H1 (cell line): ENCODE results near the gene CLCN3. TPM values are rescaled to one million over a fixed set of nuclear protein-coding genes. Genes with fewer than 3 reads are reported as not detected.
A peak's percentile ranks its signal among the peaks of the same experiment; 100 is the strongest.

Source experiments
- CTCF ChIA-PET: fragments of 300-600 bp; sonication (Branson Sonifier 250); formaldehyde crosslinking; loops from one replicate; lab custom pipeline; 2021; ENCODE audit not compliant: partially characterized antibody; lab: Charles Lee
- POLR2A ChIA-PET: fragments of 300-600 bp; sonication (Branson Sonifier 250); formaldehyde crosslinking; loops from one replicate; lab custom pipeline; 2021; ENCODE audit warnings: inconsistent platforms; ENCODE audit not compliant: partially characterized antibody; lab: Charles Lee
- DNase-seq, 2 experiments: peaks; one replicate each; pipeline versions ENCODE4 v3.0.0 to v3.0.0-alpha.2; 2010 to 2022; ENCODE audit warnings: low spot score in 2 of 2, low read depth in 1 of 2, mixed read lengths in 1 of 2
- FAIRE-seq: peaks from 2 replicates; lab custom pipeline; 2011; peaks lifted over from hg19 to GRCh38; lab: Jason Lieb, UNC
- H2AFZ ChIP-seq: 2 replicates; pipeline ENCODE4 v1.8.1; 2012; ENCODE audit warnings: low read length, inconsistent platforms
- H2AK5ac ChIP-seq: 2 replicates; pipeline ENCODE4 v1.6.1; 2013; ENCODE audit warnings: low read depth, low read length
- H2BK120ac ChIP-seq: replicated peaks from 2 replicates; pipeline ENCODE3; 2013; ENCODE audit warnings: low read depth, low read length, inconsistent platforms
- H2BK12ac ChIP-seq: 2 replicates; pipeline ENCODE4 v1.6.1; 2013; ENCODE audit warnings: low read depth, low read length
- H2BK15ac ChIP-seq: 2 replicates; pipeline ENCODE4 v1.6.1; 2013; ENCODE audit warnings: low read length
- H2BK20ac ChIP-seq: 2 replicates; pipeline ENCODE4 v1.6.1; 2013; ENCODE audit warnings: low read length
- H2BK5ac ChIP-seq: 2 replicates; pipeline ENCODE4 v1.6.1; 2013; ENCODE audit warnings: low read depth, low read length
- H3K14ac ChIP-seq: 2 replicates; pipeline ENCODE4 v1.6.1; 2013; ENCODE audit warnings: inconsistent platforms; ENCODE audit not compliant: insufficient read length
- H3K18ac ChIP-seq: 2 replicates; pipeline ENCODE4 v1.6.1; 2013; ENCODE audit warnings: low read length; ENCODE audit errors: extremely low read depth
- H3K23ac ChIP-seq: 2 replicates; pipeline ENCODE4 v1.6.1; 2013; ENCODE audit warnings: inconsistent platforms; ENCODE audit not compliant: insufficient read length
- H3K23me2 ChIP-seq: 2 replicates; pipeline ENCODE4 v1.6.1; 2013; ENCODE audit warnings: low read depth, low read length
- H3K27ac ChIP-seq: 2 replicates; pipeline ENCODE4 v1.6.1; 2011; ENCODE audit warnings: low read depth, low read length, inconsistent platforms
- H3K27me3 ChIP-seq, 4 experiments: replicated peaks in 1 of 4; 1 replicate in 1 of 4; 2 replicates in 3 of 4; pipeline versions ENCODE4 v1.6.1 to v1.8.1; 2011 to 2013; ENCODE audit warnings: low read length in 3 of 4, mild to moderate bottlenecking in 3 of 4, inconsistent platforms in 2 of 4, mixed read lengths in 2 of 4, moderate library complexity in 1 of 4; ENCODE audit not compliant: control insufficient read depth in 3 of 4, insufficient read depth in 3 of 4; ENCODE audit errors: extremely low read depth in 1 of 4
- H3K36me3 ChIP-seq, 4 experiments: 2 replicates each; pipeline versions ENCODE4 v1.6.1 to v1.8.1; 2011 to 2013; ENCODE audit warnings: mild to moderate bottlenecking in 4 of 4, low read length in 3 of 4, moderate library complexity in 2 of 4, control low read depth in 1 of 4, inconsistent platforms in 1 of 4; ENCODE audit not compliant: insufficient read depth in 4 of 4, control insufficient read depth in 2 of 4
- H3K4ac ChIP-seq: replicated peaks from 2 replicates; pipeline ENCODE3; 2013; ENCODE audit warnings: low read length, low read depth, mixed read lengths, inconsistent platforms; ENCODE audit not compliant: insufficient read length
- H3K4me1 ChIP-seq, 4 experiments: replicated peaks in 1 of 4; 1 replicate in 1 of 4; 2 replicates in 3 of 4; pipeline versions ENCODE4 v1.6.1 to v1.8.1; 2011 to 2013; ENCODE audit warnings: low read length in 3 of 4, inconsistent platforms in 2 of 4, mixed read lengths in 1 of 4; ENCODE audit not compliant: insufficient read depth in 4 of 4, control insufficient read depth in 3 of 4
- H3K4me2 ChIP-seq, 2 experiments: 2 replicates each; pipeline versions ENCODE4 v1.6.1 to v1.8.1; 2011 to 2013; ENCODE audit warnings: low read depth in 2 of 2, low read length in 2 of 2, control low read depth in 1 of 2, inconsistent platforms in 1 of 2, mild to moderate bottlenecking in 1 of 2; ENCODE audit not compliant: insufficient read depth in 1 of 2
- H3K4me3 ChIP-seq, 4 experiments: fragments of 200-600, 300-600 bp in 1 of 4; sonication (generic), shearing (Covaris generic), sonication (Bioruptor Twin) in 1 of 4; 2 replicates each; pipeline versions ENCODE4 v1.5.1 to v1.8.1; 2011 to 2016; ENCODE audit warnings: low read length in 4 of 4, low read depth in 3 of 4, control low read depth in 2 of 4, inconsistent platforms in 2 of 4, mild to moderate bottlenecking in 2 of 4, mixed read lengths in 1 of 4, moderate library complexity in 1 of 4; ENCODE audit not compliant: insufficient read depth in 2 of 4; ENCODE audit errors: extremely low read depth in 1 of 4
- H3K56ac ChIP-seq: replicated peaks from 2 replicates; pipeline ENCODE3; 2013; ENCODE audit warnings: low read depth, mild to moderate bottlenecking, mixed read lengths, low read length, inconsistent platforms; ENCODE audit not compliant: insufficient read length
- H3K79me1 ChIP-seq: 2 replicates; pipeline ENCODE4 v1.6.1; 2013; ENCODE audit warnings: low read depth, low read length, control low read depth
- H3K79me2 ChIP-seq, 2 experiments: 2 replicates each; pipeline versions ENCODE4 v1.6.1 to v1.8.1; 2012 to 2013; ENCODE audit warnings: low read length in 2 of 2, mild to moderate bottlenecking in 2 of 2, inconsistent platforms in 1 of 2; ENCODE audit not compliant: insufficient read depth in 2 of 2, control insufficient read depth in 1 of 2
- H3K9ac ChIP-seq, 4 experiments: replicated peaks in 1 of 4; 1 replicate in 1 of 4; 2 replicates in 3 of 4; pipeline versions ENCODE4 v1.6.1 to v1.8.1; 2011 to 2013; ENCODE audit warnings: low read depth in 3 of 4, low read length in 3 of 4, control low read depth in 2 of 4, mild to moderate bottlenecking in 2 of 4, moderate library complexity in 2 of 4, inconsistent platforms in 1 of 4; ENCODE audit errors: extremely low read depth in 1 of 4
- H3K9me3 ChIP-seq, 2 experiments: 2 replicates each; pipeline versions ENCODE4 v1.6.1 to v1.8.1; 2012 to 2013; ENCODE audit warnings: mild to moderate bottlenecking in 2 of 2, moderate library complexity in 2 of 2, control low read depth in 1 of 2, inconsistent platforms in 1 of 2, low read depth in 1 of 2, low read length in 1 of 2, mixed read lengths in 1 of 2; ENCODE audit not compliant: insufficient read depth in 2 of 2
- H4K20me1 ChIP-seq, 2 experiments: replicated peaks in 1 of 2; 2 replicates each; pipeline versions ENCODE3 to v1.8.1; 2011 to 2013; ENCODE audit warnings: inconsistent platforms in 2 of 2, low read length in 2 of 2, mild to moderate bottlenecking in 1 of 2; ENCODE audit not compliant: insufficient read depth in 2 of 2, control insufficient read depth in 1 of 2
- H4K5ac ChIP-seq: 2 replicates; pipeline ENCODE4 v1.6.1; 2013; ENCODE audit warnings: low read length, low read depth, mixed read lengths, inconsistent platforms; ENCODE audit not compliant: insufficient read length
- H4K8ac ChIP-seq: 2 replicates; pipeline ENCODE4 v1.8.0; 2013; ENCODE audit warnings: mild to moderate bottlenecking, moderate library complexity, low read length, inconsistent platforms; ENCODE audit not compliant: insufficient read depth; ENCODE audit errors: extremely low read depth
- H4K91ac ChIP-seq: replicated peaks from 2 replicates; pipeline ENCODE3; 2013; ENCODE audit warnings: low read length, mixed read lengths, inconsistent platforms; ENCODE audit not compliant: insufficient read length
- CHD1 ChIP-seq: IDR thresholded peaks from 2 replicates; pipeline ENCODE4 v1.6.1; 2012; ENCODE audit warnings: low read depth, low read length, improper control_type of control experiment
- CHD2 ChIP-seq: IDR thresholded peaks from 2 replicates; pipeline ENCODE4 v1.6.1; 2012; ENCODE audit warnings: low read length, improper control_type of control experiment
- FOSL1 ChIP-seq: IDR thresholded peaks from 2 replicates; pipeline ENCODE4 v1.6.1; 2011; ENCODE audit warnings: mild to moderate bottlenecking, low read depth, low read length, moderate library complexity; ENCODE audit not compliant: insufficient read depth
- KDM4A ChIP-seq: IDR thresholded peaks from one replicate; pipeline ENCODE4 v1.7.1; 2012; ENCODE audit warnings: low read depth, mild to moderate bottlenecking, moderate library complexity, low read length, inconsistent platforms; ENCODE audit not compliant: severe bottlenecking
- POLR2AphosphoS5 ChIP-seq: IDR thresholded peaks from 2 replicates; pipeline ENCODE4 v1.6.1; 2011; ENCODE audit warnings: low read depth, low read length
- RAD21 ChIP-seq, 2 experiments: IDR thresholded peaks in 1 of 2; conservative IDR thresholded peaks in 1 of 2; 2 replicates each; pipeline ENCODE4 v1.6.1; 2011; ENCODE audit warnings: low read depth in 2 of 2, low read length in 2 of 2, improper control_type of control experiment in 1 of 2, inconsistent platforms in 1 of 2, mild to moderate bottlenecking in 1 of 2, moderate library complexity in 1 of 2
- RBBP5 ChIP-seq: IDR thresholded peaks from 2 replicates; pipeline ENCODE4 v1.7.1; 2012; ENCODE audit warnings: low read depth, mild to moderate bottlenecking, inconsistent platforms, low read length, moderate library complexity, borderline replicate concordance
- RNF2 ChIP-seq: fragments of 200-900, 300-1000 bp; sonication (generic); IDR thresholded peaks from 2 replicates; pipeline ENCODE4 v1.7.1; 2016; ENCODE audit warnings: borderline replicate concordance, low read depth, mild to moderate bottlenecking, antibody characterized with exemption, low read length; ENCODE audit not compliant: poor library complexity, severe bottlenecking; ENCODE audit errors: missing control alignments
- SIRT6 ChIP-seq: IDR thresholded peaks from one replicate; pipeline ENCODE4 v1.7.1; 2012; ENCODE audit warnings: low read length, inconsistent platforms
- SIX5 ChIP-seq: IDR thresholded peaks from 2 replicates; pipeline ENCODE4 v1.6.1; 2011; ENCODE audit warnings: mild to moderate bottlenecking, low read depth, low read length
- SP4 ChIP-seq: IDR thresholded peaks from 2 replicates; pipeline ENCODE4 v1.6.1; 2012; ENCODE audit warnings: low read length, inconsistent platforms
- SRF ChIP-seq: IDR thresholded peaks from 2 replicates; pipeline ENCODE4 v1.6.1; 2011; ENCODE audit warnings: mild to moderate bottlenecking, low read depth, low read length, moderate library complexity
- ZNF274 ChIP-seq: IDR thresholded peaks from 2 replicates; pipeline ENCODE4 v1.7.0; 2012; ENCODE audit warnings: low read length, borderline replicate concordance; ENCODE audit errors: extremely low read depth
- WGBS, 2 experiments: shearing (Covaris generic) in 1 of 2; methylation state at CpG; one replicate each; pipeline versions ENCODE4 v1.1.6 to v1.1.7; 2013 to 2015; ENCODE audit warnings: low lambda C conversion rate in 2 of 2, mixed read lengths in 2 of 2, inconsistent platforms in 1 of 2, low coverage in 1 of 2, missing lambda C conversion rate in 1 of 2; ENCODE audit not compliant: insufficient replicate concordance in 2 of 2, insufficient coverage in 1 of 2, insufficient read length in 1 of 2; ENCODE audit errors: extremely low coverage in 1 of 2, missing lambda C conversion rate in 1 of 2; 5-methylcytosine and 5-hydroxymethylcytosine counted together
- polyA plus RNA-seq, 7 experiments: library from polyadenylated mRNA; depleted of rRNA in 3 of 7; stranded (reverse) in 5 of 7; unstranded in 2 of 7; fragments of >200 nt in 5 of 7; fragments of 200-250 nt in 2 of 7; gene quantifications; 1 replicate in 5 of 7; 2 replicates in 1 of 7; 4 replicates in 1 of 7; pipeline versions ENCODE4 v1.2.1 to v1.2.3, GENCODE V29; 2011 to 2013; ENCODE audit warnings: missing spikeins in 2 of 7, mixed read lengths in 2 of 7
- total RNA-seq: library from RNA; stranded (reverse); fragmentation: NEBNext Ultra II Directional; extraction: Animal tissue kit (Norgen Biotek cat#: 25700); gene quantifications from 2 replicates; pipeline ENCODE4 v1.2.1, GENCODE V29; 2021
- TF ChIP-seq, protein P1 (sequence below): IDR thresholded peaks from 2 replicates; pipeline ENCODE4 v1.6.1; 2012; ENCODE audit warnings: inconsistent platforms

Gene CLCN3
- total and polyA plus RNA-seq, 2 of the 8 experiments (the other 6 are each of a cell fraction or from before 2014, with no cell fraction given), result 8.8 to 32.8 TPM

DNA sequence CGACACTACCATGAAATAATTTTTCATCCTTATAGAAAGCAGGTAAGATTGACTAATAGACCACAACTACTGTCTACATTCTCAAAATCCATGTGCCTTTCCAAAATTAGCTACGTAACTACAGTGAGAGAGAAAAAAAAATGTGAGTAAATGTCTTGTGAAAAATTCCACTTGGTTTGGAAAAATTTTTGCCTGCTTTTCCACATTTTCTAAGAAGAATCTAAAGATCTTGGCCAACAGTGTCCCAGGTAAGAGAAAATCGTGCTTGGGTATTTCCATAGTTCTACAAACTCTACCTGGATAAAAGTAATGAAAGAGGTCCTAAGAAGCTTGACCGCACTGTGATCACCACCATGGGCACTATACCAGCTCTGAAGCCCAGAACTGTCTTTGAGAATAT, 1.4 kb upstream of the CLCN3 start:
- H3K27ac ChIP-seq, result no peak overlapping the region
- ChIA-PET CTCF (interaction anchor here (0.6 to 2.1 kb wide), 10 partner anchors 12 to 550 kb away, joined by 3 to 6 read pairs (median 4); no protein-coding TSS in a partner anchor), POLR2A (no interaction called here)
- H4K91ac ChIP-seq, result no peak overlapping the region
- no peak overlapping the region for H2BK5ac ChIP-seq
- no peaks in the 10 kb centered on the region for H3K9me3 ChIP-seq
- no peak overlapping the region for H2BK20ac ChIP-seq
- H4K5ac ChIP-seq, result no peak overlapping the region
- H3K79me2 ChIP-seq, result peaks cover 3 to 34% of the 10 kb centered on the region in 2 experiments; a peak in 3 of 4 replicates
- no peak overlapping the region for H3K14ac ChIP-seq
- H3K23ac ChIP-seq, result no peak overlapping the region
- DNase-seq (no peak), FAIRE-seq (no peak)
- H2BK15ac ChIP-seq, result no peak overlapping the region
- no peak overlapping the region for H3K56ac ChIP-seq
- no peak overlapping the region for H3K4ac ChIP-seq
- H3K4me3 ChIP-seq, result peak overlapping the region in 1 of 4 experiments; percentile 88; a peak in 2 of 8 replicates
- no peak overlapping the region for H3K18ac ChIP-seq
- H3K4me2 ChIP-seq, result peak overlapping the region; percentile 87 to 98
- no peaks in the 10 kb centered on the region for H3K36me3 ChIP-seq
- peaks cover 0 to 3% (median 0%) of the 10 kb centered on the region in 4 experiments; a peak in 2 of 7 replicates for H3K4me1 ChIP-seq
- H3K79me1 ChIP-seq, result no peaks in the 10 kb centered on the region; the same call in 1 of the 2 replicates
- no peak overlapping the region for H2BK120ac ChIP-seq
- no peaks in the 10 kb centered on the region for H3K27me3 ChIP-seq
- no peak overlapping the region for H2AK5ac ChIP-seq
- peaks cover 11% of the 10 kb centered on the region for H3K23me2 ChIP-seq
- 89% methylated on average over 4 of the region's 4 CpGs; no CpG with 5 or more reads in 1 of the 2 experiments for WGBS, 2 experiments
- no peak overlapping the region for H2AFZ ChIP-seq
- H4K20me1 ChIP-seq, result no peaks in the 10 kb centered on the region
- no peak overlapping the region for H2BK12ac ChIP-seq
- H3K9ac ChIP-seq, result no peak overlapping the region
- no peak overlapping the region for H4K8ac ChIP-seq
- no peak for TF ChIP-seq ZNF274
- no peak for TF ChIP-seq CHD1
- TF ChIP-seq SRF, result no peak
- no peak for TF ChIP-seq RAD21 (IDR thresholded peaks at IDR 0.05 in 1 of 2, conservative IDR thresholded peaks at IDR 0.05 in 1 of 2; ENCODE audit: low read depth in 2 of 2, low read length in 2 of 2)
- TF ChIP-seq, protein P1, sequence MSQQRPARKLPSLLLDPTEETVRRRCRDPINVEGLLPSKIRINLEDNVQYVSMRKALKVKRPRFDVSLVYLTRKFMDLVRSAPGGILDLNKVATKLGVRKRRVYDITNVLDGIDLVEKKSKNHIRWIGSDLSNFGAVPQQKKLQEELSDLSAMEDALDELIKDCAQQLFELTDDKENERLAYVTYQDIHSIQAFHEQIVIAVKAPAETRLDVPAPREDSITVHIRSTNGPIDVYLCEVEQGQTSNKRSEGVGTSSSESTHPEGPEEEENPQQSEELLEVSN, result no peak
- TF ChIP-seq SP4, result no peak
- no peak for TF ChIP-seq RNF2
- no peak for TF ChIP-seq RBBP5
- TF ChIP-seq SIRT6, result no peak
- no peak for TF ChIP-seq KDM4A
- TF ChIP-seq SIX5, result no peak
- no peak for TF ChIP-seq CHD2
- TF ChIP-seq FOSL1, result no peak
- no peak for TF ChIP-seq POLR2AphosphoS5
